Skeletal muscle tissue (tissue), 4 donors: Measurements from ENCODE around the gene PRPF6. TPM values are rescaled to one million over a fixed set of nuclear protein-coding genes. Genes with fewer than 3 reads are reported as not detected.

ENCODE experiments used
- H3K27ac ChIP-seq: one replicate; pipeline ENCODE4 v1.7.0; 2013; ENCODE audit warnings: mild to moderate bottlenecking, low read depth, low read length, inconsistent platforms
- H3K27me3 ChIP-seq, 3 donors: one replicate each; pipeline ENCODE4 v1.7.0; 2013; ENCODE audit warnings: low read length in 3 of 3; ENCODE audit not compliant: control insufficient read depth in 3 of 3, insufficient read depth in 3 of 3
- H3K36me3 ChIP-seq, 3 donors: one replicate each; pipeline ENCODE4 v1.7.0; 2013; ENCODE audit warnings: low read length in 3 of 3; ENCODE audit not compliant: control insufficient read depth in 3 of 3, insufficient read depth in 3 of 3
- H3K4me1 ChIP-seq, 3 donors: one replicate each; pipeline ENCODE4 v1.7.0; 2013; ENCODE audit warnings: low read length in 3 of 3, mild to moderate bottlenecking in 3 of 3; ENCODE audit not compliant: control insufficient read depth in 3 of 3, insufficient read depth in 3 of 3
- H3K4me3 ChIP-seq, 3 donors: one replicate each; pipeline ENCODE4 v1.7.0; 2013; ENCODE audit warnings: low read length in 3 of 3
- H3K9ac ChIP-seq, 3 donors: one replicate each; pipeline ENCODE4 v1.7.0; 2013; ENCODE audit warnings: low read length in 3 of 3, mild to moderate bottlenecking in 3 of 3, moderate library complexity in 2 of 3, low read depth in 1 of 3
- H3K9me3 ChIP-seq, 3 donors: one replicate each; pipeline ENCODE4 v1.7.0; 2013; ENCODE audit warnings: low read length in 3 of 3; ENCODE audit not compliant: control insufficient read depth in 3 of 3
- total RNA-seq: library from RNA; depleted of rRNA; stranded (reverse); fragments of >200 nt; gene quantifications from one replicate; pipeline ENCODE4 v1.2.3, GENCODE V29; 2014
- donor health status: Osteomylitis.

The PRPF6 gene
- total RNA-seq, 1 donor from 2014 or later = 55.8 TPM

DNA sequence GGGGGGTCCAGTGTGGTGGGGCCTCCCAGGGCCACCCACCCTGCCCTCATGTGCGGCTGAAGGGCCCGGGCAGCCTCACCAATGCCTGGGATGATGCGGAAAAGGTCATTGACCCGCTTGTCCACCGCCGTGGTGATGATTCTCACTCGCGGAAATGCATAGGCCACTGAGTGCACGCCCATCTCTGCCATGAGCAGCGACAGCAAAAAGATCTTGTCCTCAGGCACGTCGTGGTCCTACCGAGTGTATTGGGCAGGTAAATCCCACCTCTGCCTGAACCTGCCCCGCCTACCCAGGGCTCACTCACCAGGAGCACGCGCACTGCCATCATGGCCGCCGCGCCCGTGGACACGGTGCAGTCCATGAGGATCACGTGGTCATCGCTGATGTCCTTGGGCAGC is 40.9 kb upstream of the PRPF6 start:
- H3K27me3 ChIP-seq = no peaks in the 10 kb centered on the region
- peaks cover 44 to 60% (median 52%) of the 10 kb centered on the region in 3 donors for H3K36me3 ChIP-seq

DNA sequence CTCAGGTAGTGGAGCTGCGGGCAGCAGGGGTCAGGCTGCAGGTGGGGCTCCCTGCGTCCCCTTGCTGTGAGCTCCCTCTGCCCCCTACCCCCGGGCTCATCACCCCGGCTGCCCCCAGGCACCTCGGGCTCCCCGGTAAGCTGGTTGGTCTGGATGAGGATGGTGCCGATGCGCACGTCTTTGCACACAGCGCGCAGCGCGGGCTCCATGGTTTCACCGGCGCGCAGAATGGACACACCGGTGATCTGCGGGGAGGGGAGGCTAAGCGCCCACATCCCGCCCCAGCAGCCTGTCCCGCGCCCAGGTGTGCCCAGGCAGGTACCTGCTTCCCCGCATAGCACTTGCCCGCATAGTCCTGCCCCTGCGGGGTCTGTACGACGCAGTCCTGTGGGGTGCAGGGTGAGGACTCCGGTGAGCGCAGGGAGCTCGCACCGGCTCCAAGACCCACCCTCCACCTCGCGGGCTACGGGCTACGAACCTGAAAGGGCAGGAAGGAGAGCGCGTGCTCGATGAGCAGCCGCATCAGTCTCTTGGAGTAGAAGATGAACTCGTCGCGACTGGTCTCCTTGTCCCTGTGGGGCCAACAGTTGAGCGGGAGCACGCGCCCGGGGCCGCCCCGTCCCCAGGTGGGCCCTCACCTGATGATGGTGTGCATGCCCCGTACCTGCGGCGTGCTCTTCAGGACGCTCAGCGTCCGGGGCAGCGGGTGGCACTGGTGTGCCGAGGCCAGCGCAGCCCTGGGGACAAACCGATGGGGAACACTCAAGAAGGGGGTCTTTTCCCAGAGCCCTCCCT is 40.3 kb upstream of the PRPF6 start:
- H3K4me1 ChIP-seq = peaks cover 15 to 29% (median 15%) of the 10 kb centered on the region in 3 donors
- H3K36me3 ChIP-seq = peaks cover 46 to 61% (median 50%) of the 10 kb centered on the region in 3 donors
- no peak overlapping the region for H3K4me3 ChIP-seq
- H3K27ac ChIP-seq = no peak overlapping the region
- no peaks in the 10 kb centered on the region for H3K27me3 ChIP-seq
- no peak overlapping the region for H3K9ac ChIP-seq
- no peaks in the 10 kb centered on the region for H3K9me3 ChIP-seq

More for the DNA sequence above, 40.9 kb upstream of the PRPF6 start:
- no peak overlapping the region for H3K4me3 ChIP-seq
- peaks cover 13 to 23% (median 15%) of the 10 kb centered on the region in 3 donors for H3K4me1 ChIP-seq
- no peak overlapping the region for H3K9ac ChIP-seq
- no peaks in the 10 kb centered on the region for H3K9me3 ChIP-seq
- H3K27ac ChIP-seq = no peak overlapping the region

DNA sequence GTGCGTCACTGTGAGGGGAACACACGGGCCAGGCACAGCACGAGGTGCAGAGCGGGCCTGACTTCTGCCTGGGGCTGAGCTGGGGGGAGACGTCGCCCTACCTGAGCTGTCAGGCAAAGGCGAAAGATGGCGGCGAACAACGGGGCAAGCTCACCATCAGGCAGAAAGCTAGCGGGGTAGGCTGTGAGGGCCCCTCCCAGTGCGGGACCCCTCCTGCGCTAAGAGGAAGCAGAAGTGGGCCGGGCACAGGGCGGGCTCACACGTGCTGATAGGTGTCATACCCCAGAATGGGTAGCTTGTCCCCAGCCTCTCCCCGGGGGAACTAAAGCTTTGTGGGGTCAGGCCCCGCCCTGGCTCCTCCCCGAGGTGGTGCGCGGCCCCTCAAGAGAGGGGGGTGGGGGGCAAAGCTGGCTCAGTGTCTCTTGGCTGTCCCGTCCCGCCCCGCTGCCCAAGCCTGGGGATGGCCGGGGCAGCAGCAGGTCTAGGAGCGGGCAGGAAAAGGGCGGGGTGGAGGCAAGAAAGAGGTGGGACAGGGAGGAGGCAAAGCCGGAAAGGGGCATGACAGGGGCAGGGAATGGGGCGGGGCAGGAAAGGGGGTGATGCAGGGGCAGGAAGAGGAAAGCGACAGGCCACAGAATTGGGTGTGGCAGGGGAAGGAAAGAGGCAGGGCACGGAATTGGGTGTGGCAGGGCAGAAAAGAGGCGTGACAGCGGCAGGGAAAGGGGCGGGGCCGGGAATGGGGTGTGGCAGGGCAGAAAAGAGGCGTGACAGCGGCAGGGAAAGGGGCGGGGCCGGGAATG is 39.5 kb upstream of the PRPF6 start:
- Histone ChIP-seq H3K27me3 (no peaks in the 10 kb centered on the region), H3K9ac (no peak overlapping the region), H3K4me3 (no peak overlapping the region), H3K36me3 (peaks cover 49 to 63% (median 49%) of the 10 kb centered on the region in 3 donors), H3K4me1 (peaks cover 17 to 37% (median 19%) of the 10 kb centered on the region in 3 donors), H3K9me3 (no peaks in the 10 kb centered on the region), H3K27ac (peak overlapping the region; percentile 44)

DNA sequence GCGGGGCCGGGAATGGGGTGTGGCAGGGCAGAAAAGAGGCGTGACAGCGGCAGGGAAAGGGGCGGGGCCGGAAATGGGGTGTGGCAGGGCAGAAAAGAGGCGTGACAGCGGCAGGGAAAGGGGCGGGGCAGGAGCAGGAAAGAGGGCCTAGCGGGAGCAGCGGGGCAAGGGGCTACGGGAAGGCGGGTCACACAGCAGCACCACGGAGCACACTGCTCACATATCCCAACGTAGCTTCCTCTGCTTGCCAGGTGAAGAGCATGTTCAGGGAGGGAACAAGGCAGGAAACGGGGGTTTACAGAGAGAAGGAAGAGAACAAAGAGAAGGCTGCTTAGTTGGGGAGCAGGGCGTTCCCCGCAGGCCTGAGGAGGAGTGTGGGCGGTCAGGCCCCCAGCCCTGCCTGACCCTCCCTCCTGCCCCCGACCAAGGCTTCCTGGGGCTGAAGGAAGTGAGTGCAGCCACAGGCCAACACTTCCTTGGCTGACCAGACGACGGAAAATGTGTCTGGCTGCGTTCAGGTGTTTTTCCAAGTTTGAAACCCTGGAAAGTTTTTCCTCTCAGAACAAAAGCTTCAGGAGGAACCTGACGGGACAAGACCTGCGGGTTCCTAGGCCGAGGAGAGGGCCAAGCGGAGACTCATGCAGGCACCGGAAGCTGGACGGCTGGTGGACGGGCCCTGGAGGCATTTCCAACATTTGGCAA is 38.5 kb upstream of the PRPF6 start:
- peaks cover 49 to 64% (median 49%) of the 10 kb centered on the region in 3 donors for H3K36me3 ChIP-seq

DNA sequence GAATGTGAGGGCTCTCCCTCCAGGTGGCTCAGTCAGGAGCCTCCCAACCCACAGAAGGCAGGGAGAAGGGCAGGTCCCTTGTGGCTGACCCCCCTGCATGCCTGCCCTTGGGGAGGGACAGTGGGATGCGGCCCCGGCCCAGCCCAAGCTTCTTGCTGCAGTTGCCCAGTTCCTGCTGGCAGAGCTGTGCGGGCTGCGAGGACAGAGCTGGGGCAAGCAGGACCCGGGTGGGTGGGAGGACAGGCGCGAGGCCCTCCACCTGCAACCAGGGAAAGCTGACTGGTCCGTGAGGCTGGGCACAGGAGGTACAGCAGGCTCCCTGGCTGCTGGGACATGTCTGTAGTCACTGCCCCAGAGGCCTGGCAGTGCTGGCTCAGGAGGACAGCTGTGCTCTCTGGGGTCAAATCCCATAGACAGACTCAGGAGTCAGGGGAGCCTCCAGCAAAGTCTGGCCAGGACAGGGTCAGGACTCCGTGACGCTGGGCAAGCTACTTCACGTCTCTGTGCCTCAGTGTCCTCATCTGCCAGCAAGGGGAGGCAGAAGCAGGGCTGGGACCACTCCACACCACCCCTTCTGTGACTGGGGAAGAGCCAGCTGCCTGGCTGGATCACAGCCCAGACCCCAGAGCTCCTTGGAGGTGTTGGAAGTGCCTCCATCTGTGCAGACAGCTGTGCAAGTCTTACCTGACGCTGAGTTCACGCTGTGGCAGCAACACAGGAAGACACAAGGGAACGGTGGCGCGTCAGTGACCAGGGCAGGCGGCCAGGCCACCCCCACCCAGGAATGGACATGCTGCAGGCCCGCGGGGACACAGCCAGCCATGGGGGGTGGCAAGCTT is 37.7 kb upstream of the PRPF6 start:
- Histone ChIP-seq H3K9me3 (no peaks in the 10 kb centered on the region), H3K36me3 (peaks cover 49 to 64% (median 49%) of the 10 kb centered on the region in 3 donors), H3K4me3 (no peak overlapping the region), H3K9ac (peak overlapping the region in 1 of 3 donors; percentile 33), H3K27ac (peak overlapping the region; percentile 44), H3K4me1 (peaks cover 31 to 50% (median 33%) of the 10 kb centered on the region in 3 donors), H3K27me3 (no peaks in the 10 kb centered on the region)

More for the DNA sequence above, 38.5 kb upstream of the PRPF6 start:
- Histone ChIP-seq H3K9me3 (no peaks in the 10 kb centered on the region), H3K27ac (peak overlapping the region; percentile 44), H3K4me1 (peaks cover 23 to 46% (median 25%) of the 10 kb centered on the region in 3 donors), H3K4me3 (no peak overlapping the region), H3K9ac (peak overlapping the region in 1 of 3 donors; percentile 45), H3K27me3 (no peaks in the 10 kb centered on the region)

DNA sequence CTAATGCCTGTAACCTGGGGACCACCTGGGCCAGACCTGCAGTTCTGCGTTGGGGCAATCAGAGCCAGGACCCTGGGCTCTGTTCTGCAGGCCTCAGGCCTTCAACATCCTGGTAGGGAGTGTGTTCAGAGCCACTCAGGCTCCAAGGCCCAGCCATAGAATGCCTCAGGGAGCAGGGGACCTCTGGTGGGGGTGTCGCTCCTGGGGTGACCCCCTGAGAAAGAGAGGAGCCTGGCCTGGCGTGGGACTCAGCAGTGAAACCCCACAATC is 37.2 kb upstream of the PRPF6 start:
- Histone ChIP-seq H3K36me3 (peaks cover 48 to 62% (median 49%) of the 10 kb centered on the region in 3 donors), H3K27ac (no peak overlapping the region)

DNA sequence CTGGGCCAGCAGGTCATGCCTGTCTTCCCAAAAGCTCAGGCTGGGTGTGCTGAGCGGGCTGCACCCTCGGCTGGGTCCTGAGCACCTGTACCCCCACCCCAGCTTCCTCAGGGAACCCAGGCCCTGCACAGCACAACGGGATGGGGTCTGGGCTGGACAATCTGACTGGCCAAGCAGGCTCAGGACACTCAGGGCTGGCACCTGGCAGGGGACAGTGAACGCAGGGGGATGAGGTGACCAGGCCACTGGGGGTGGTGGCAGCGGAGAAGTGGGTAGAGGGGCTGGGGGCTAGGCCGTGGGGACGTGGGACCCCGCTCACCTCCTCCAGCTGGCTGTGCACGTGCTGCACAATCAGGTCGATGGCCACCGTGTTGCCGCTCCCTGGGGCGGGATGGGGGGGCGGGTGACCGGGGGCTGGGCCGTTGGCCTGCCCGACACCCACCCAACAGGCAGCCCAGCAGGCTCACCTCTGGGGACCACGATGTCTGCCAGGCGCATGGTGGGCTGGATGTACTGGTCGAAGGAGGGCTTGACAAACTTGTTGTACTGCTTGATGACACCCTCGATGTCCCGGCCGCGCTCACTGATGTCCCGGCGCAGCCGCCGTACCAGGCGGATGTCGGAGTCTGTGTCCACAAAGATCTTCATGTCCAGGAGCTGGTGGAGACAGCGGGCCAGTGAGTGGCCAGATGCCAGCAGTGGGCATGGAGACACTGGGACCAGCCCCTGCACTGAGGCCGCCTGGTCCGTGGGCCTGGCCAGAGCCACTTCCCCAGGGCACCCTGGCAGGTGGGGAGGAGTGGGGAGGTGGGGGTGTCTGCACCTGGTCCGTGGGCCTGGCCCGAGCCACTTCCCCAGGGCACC is 36.6 kb upstream of the PRPF6 start:
- Histone ChIP-seq H3K4me1 (peaks cover 42 to 61% (median 44%) of the 10 kb centered on the region in 3 donors), H3K9me3 (no peaks in the 10 kb centered on the region), H3K27ac (no peak overlapping the region), H3K36me3 (peaks cover 46 to 57% (median 49%) of the 10 kb centered on the region in 3 donors), H3K9ac (peak overlapping the region in 1 of 3 donors; percentile 16), H3K4me3 (no peak overlapping the region), H3K27me3 (no peaks in the 10 kb centered on the region)

More for the DNA sequence above, 37.2 kb upstream of the PRPF6 start:
- Histone ChIP-seq H3K9ac (peak overlapping the region in 1 of 3 donors; percentile 33), H3K4me1 (peaks cover 36 to 55% (median 39%) of the 10 kb centered on the region in 3 donors), H3K9me3 (no peaks in the 10 kb centered on the region), H3K27me3 (no peaks in the 10 kb centered on the region), H3K4me3 (no peak overlapping the region)

DNA sequence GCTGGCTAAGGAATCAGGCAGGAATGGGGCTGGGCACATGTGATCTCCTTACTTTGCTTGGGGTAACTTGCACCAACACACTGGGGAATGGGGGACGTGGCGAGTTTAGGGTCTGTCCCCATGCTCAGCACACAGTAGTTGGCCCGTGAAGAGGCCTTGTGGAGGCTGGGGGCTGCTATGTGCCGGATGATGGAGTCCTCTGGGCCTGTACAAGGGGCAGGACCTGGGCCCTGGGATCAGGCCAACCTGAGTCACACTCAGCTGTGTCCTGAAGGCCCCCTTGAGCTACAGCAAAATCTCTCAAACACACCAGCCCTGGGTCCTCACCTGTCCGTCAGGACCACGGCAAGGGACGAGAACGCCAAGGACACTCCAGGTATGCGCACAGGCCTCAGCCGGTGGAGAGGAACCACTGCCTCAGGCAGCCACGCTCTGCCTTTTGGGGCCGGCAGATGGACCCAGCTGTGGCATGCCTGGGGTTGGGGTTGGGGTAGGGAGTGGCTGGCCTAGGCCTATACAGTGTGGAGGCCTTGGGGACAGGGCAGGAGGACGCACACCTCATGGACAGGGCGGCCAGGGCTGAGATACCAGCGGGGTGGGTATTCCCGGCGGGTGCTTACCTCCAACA is 35.8 kb upstream of the PRPF6 start:
- no peaks in the 10 kb centered on the region for H3K9me3 ChIP-seq
- H3K27me3 ChIP-seq = no peaks in the 10 kb centered on the region
- H3K36me3 ChIP-seq = peaks cover 40 to 52% (median 45%) of the 10 kb centered on the region in 3 donors
- peaks cover 50 to 69% (median 53%) of the 10 kb centered on the region in 3 donors for H3K4me1 ChIP-seq
- H3K27ac ChIP-seq = no peak overlapping the region
- H3K4me3 ChIP-seq = no peak overlapping the region
- no peak overlapping the region for H3K9ac ChIP-seq
